Activated CD4-positive, alpha-beta T cell treated with anti-CD3 and anti-CD28 coated beads for 24 hours (primary cell): ENCODE measurements around the gene ANKS1A.

ENCODE experiments used
- DNase-seq, 2 donors: peaks; one replicate each; pipeline ENCODE4 v3.0.0-alpha.2; 2020; ENCODE audit warnings: low read depth in 2 of 2

Gene ANKS1A

DNA sequence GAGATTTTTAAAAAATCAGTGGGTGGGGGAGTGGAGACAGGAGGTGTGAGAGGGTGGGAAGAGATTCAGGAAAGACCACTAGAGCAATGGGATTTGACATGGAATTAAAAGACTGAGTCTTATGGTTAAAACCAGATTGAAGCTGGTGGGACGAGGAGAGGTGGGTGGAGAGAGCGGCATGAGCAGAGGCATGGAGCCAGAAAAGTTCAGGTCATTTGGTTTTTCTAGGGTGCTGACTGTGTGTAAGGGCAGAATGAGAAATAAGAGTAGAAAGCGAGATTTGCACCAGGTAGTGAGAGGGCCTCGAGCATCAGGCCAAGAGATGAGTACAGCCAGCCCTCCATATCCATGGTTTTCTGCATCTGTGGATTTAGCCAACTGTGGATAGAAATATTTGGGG lies 130.8 kb downstream of the ANKS1A start:
- no peak for DNase-seq

DNA sequence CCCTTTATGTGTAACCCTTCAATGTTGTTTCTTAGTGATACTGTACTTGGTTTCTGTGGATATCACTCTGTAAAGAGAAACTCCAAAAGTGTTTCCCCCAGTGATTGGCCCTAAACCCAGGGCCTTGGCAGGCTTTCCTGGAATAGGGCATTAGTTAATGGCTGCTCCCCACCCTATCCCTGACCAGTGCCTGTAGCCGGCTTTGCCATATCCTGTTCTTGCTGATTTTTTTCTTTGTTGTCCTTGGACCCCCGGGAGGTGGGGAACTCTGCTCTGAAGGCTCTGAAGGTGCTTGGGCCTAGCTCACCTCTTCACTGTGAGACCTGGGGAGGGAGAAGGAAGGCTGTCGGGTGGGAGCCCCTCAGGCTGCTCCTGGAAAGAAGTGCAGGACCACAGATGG lies 131.9 kb downstream of the ANKS1A start:
- no peak for DNase-seq

DNA sequence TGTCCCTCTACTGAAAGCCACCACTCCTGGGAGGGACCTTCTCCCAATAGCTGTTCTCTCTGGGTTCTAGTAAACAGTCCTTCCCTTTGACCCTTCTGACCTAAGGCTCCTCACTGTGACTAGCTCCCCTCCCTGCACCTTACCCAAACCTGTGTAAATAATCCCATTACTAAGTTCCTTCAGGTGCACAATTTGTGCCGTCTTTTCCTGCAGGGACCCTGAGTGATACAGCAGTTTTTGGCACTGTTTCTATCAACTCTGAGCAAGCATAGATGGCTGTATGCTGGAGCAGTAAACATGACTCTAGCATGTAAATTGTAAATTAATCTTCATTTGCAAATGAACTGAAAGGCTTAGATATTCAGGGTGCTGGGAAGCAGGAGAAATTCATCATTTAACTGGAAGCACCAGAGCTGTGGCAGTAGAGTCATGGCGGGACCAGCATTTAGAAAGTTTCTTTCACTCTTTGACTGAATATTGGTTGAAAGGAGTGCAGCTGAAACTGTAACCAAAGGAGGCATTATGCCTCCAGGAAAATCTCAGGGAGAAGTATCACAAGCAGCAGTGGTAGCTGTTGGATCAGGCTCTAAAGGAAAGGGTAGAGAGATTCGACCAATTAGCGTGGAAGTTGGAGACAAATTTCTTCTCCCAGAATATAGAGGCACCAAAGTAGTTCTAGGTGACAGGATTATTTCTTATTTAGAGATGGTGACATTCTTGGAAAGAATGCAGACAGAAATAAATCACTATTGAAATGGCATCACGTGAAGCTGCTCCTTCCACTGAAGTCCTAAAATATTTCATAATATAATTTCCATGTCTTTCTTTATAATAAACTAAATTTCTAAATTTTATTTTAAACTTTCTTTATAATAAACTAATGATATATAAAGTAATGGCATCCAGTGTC lies 134.3 kb downstream of the ANKS1A start:
- no peak for DNase-seq

DNA sequence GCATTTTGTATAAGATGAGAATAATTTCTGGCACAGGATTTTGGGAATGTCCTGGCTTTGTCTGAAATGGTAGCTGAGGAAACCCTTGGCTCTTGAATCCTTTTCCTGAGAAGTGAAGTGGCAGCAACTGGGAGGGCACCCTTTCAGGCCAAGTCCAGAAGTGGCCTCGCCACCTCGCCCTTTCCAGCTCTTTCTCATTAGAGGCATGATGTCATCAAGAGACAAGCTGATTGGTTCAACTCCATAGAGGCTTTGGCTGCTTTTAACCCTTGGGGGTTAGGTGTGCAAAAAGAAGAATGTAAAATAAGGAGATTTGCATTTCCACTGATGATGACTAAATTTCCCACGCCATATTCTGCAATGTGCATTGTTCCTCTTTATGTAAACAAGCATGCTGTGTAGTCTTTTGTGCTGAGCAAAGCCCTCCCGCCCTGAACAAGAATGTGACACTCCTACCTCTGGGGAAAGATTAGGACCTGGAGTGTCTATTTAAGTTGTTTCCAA lies 135.5 kb downstream of the ANKS1A start:
- DNase-seq = no peak

DNA sequence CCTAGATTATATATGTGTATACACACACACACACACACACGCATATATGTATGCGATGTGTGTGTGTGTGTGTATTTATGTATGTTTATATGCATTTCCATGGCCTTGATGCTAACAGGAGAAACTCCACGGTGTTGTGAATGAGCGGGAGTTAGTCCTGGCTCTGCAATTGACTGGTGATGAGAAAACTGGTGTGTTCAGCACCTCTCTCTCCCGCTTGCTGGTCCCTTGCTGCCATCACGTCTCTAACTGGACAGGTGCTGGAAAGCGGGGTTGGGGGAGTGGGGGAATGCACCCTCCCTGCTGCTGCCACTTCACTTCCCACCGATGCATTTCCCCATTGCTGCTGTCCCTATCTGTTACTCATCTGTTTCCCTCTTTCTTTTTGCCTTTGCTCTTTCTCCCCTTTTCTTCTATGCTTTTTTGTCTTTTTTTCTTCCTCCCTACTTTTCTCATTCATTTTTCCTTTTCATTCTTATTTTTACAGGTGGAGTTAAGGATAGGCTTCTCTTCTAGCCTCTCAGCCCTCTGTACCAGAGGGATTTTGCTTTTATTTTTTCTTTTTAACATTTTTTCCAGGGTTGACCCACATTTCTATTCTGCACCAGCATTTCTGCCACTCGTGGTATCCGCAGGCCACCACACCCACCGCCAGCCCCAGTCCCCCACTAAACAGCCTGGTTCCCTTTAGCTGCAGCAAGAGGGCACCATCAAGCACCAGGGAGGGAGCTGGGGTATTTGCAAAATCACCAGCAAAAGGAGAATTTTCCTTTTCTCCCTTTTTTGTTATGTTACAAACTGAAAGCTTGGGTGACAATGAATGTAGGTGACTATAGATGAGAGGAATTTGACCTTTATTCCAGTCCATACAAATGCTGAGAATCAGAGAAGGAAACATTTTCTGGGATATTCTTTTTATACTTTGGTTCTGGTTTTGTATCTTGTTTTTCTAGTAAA lies 136.5 kb downstream of the ANKS1A start:
- no peak for DNase-seq

DNA sequence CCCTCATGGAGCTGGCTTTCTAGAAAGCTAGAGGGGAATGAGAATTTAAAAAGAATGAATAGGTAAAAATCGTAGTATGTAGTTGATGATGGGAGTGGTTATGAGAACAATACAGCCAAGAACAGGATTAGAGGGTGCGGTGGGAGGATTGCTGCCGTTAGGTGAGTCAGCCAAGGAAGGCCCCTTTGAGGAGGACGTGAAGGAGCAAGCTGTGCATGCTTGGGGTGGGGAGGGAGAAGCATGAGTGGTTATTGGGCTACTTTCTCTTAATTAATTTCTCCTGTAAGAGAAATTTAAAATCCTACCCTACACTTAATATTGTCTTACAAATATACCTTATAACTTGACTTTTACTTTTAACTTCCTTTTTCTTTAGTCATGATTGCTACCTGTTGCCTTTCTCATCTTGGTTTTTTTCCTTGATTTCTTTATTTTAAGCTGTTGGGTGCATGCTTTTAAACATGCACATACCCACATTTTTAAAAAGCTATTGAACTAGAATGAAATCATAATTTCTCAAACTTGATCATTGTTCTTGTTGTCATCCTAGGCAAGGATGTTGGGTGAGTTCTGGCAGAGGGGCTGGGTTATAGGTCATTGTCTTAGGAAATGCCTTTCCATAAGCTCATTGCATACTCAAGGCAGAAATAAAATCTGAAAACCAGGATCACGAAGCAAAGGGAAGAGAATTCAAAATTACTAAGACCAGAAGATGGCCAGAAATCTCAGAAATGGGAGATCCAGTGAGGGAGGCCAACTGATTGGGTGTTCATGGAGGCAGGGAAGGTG lies 137.6 kb downstream of the ANKS1A start:
- no peak for DNase-seq

DNA sequence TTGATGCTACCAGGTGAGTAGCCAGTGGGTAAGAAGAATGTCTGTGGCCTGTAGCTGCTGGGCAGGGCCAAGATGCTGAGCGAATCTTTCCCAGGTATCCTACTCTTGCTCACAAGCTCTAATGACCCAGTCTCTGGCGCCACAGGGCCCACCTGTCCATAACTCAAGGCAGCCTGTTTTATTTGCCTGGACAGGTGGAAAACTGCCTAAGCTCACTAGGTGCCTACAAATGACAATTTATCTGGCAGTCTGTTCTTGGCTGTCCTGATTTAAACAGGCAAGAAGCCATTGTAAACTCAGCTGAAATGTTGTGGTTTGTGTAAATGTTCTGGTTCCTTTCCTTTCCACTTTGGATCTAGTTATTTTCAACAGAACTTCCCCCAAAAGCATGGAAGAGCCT lies 138.8 kb downstream of the ANKS1A start:
- no peak for DNase-seq

DNA sequence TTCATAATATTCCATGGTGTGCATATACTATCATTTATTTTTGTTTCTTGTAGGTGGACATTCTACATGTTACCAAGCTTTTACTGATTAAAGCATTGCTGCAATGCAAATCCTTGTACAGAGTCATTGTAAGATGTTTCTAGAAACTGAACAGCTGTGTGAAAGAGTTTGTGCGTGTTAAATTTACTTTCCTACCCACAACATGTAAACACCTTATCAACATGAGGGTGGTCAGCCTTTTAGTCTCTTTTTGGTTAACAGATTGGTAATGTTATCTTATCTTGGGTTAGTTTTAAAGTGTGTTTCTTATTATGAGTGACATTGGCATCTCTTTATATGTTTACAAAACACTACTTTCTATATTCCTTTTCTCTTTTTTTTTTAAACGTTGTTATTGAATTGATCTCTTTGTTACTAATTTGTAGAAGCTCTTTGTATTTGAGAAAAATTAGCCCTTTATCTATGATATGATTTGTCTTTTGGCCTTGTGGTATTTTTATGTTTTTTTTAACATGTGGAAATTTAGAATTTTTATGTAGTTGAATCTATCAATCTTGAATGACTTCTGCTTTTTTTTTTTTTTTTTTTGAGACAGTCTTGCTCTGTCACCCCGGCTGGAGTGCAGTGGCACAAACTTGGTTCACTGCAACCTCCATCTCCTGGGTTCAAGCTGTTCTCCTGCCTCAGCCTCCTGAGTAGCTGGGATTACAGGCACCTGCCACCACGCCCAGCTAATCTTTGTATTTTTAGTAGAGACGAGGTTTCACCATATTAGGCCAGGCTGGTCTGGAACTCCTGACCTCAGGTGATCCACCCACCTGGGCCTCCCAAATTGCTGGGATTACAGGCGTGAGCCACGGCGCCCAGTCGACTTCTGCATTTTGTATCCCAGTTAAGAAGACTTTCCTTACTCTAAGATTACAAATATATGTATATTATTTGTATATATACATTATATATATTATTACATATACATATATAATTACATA lies 140.0 kb downstream of the ANKS1A start:
- DNase-seq = no peak

DNA sequence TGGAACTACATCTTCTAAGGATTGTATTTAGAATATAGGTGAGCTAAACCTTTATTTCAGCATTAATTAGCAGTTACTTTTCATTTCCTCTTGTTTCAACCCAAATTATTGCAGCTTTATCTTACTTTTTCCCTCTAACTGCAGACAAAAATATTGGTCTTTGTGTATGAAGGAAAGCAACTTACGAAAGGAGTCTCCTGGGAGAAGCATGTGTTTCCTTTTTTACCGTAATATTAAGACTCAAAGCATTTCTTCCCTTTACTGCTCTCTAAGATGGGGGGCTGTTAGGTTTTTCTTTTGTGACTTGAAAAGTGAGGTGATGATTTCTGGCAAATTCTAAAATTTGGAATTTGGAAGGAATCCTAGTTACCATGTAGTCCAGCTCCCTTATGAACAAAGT lies 141.0 kb downstream of the ANKS1A start:
- DNase-seq = no peak

DNA sequence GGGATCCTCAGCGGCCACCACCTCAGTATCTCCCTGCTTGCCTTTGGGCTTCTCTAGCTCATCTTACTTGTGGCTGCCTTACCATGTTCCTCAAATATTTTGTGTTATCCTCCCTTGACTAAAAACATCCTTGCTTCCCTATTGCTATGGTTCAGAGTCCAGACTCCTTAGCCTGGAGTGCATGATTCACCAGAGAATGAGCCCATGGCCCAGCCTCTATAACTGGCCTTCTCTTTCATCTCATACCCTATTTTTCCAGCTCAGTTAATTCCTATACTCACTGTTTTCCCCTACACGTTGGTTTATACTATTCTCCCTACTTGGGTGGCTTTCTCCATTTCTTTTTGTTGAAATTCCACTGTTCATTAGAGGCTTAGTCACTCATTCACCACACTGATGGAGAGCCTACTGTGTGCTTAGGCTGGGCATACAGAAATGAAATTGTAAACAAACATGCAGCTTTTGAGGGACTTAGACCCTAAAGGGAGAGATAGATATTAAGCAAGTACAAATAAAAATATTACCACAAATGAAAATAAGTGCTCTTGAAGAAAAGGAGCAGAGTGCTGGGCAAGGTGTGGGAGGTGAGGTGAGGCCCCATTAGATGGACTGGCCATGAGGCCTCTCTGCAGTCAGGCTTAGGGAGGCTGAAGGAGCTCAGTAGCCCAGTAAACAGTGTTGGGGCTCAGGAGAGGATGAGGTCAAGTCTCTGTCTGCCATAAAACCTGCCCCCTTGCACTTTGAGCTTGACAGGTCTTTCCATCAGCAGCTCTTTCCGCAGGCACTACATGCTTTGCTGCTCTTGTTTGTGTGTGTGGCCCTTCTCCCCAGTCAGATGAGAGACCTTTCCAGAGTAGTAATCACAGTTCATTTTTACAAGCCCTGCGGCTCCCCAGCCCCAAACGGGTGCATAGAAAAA lies 142.8 kb downstream of the ANKS1A start:
- DNase-seq = no peak

DNA sequence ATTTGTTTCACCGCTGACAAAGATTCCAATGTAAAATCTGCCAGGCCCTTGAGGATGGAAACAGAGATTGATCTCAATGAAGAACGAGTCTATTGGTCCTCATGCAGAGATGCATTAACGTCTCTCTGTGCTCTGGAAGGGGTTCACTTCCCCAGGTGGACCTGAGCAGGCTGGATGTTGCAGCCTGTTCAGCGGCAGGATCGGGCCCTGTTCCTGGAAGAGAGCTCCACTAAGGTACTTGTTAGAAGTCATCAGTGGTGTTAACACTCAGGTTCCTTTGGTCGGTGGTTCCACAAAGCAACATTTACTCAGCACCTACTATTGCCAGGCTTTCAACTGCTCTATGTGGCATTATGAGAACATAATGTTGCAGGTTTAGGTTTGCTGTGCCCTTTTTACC lies 144.6 kb downstream of the ANKS1A start:
- DNase-seq = no peak

DNA sequence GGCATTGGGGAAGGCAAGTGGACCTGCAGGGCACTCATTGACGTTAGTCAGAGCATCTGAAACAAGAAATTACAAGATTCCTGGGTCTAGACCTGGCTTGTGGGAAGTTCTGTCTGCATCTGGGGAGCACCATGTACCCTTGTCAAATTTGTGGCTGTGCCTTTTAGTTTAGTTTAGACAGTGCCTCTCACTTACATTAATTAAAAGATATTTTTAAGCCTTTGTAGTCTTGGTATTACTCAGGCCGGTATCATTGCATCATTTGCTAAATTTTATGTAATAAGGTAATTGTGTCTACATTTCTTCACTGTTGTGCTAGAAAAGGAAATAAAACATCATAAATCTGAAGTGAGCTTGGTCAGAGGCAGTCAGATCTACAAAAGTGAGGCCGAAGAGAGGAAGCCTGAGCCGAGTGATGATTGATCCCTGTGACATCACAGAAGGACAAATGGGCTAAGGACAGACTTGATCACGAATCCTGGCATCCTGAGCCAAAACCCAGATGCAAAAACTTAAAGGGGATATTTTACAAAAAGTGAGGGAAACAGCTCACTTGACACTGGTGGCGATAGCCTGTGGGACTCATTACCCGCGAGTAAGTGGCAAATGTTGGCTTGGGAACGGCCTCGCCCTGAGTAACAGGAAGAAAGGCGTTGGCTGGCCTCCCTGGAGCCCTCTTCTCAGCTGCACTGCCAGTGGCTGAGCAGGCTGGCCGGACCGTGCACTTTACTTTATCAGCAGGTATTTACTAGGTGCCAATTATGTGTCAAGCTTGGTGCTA lies 145.5 kb downstream of the ANKS1A start:
- DNase-seq = no peak

DNA sequence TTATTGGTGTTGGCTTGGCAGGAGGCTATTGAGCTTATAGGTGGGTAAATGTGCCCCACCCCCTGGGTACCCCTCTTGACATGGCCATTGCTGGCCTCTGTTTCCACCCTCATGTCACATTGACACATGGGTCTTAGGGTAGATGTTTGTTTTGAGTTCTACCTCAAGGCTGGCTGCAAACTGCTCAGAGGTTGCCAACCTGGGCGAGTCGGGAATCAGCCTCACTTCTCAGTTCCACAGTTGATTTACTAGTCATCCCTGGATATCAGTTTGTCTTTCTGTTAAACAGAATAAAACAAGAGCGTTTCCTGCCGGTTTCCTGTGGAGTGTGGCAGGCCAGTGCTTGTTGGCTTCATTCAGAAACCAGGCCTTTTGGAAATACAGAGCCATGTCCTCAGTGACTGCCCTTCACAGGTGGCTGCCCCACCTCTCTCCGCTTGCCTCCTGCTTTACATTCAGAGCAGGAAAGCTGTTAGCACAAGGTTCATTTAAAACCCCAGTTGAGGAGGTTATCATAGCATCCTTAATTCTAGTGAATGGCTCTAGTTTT lies 146.5 kb downstream of the ANKS1A start:
- DNase-seq = no peak

DNA sequence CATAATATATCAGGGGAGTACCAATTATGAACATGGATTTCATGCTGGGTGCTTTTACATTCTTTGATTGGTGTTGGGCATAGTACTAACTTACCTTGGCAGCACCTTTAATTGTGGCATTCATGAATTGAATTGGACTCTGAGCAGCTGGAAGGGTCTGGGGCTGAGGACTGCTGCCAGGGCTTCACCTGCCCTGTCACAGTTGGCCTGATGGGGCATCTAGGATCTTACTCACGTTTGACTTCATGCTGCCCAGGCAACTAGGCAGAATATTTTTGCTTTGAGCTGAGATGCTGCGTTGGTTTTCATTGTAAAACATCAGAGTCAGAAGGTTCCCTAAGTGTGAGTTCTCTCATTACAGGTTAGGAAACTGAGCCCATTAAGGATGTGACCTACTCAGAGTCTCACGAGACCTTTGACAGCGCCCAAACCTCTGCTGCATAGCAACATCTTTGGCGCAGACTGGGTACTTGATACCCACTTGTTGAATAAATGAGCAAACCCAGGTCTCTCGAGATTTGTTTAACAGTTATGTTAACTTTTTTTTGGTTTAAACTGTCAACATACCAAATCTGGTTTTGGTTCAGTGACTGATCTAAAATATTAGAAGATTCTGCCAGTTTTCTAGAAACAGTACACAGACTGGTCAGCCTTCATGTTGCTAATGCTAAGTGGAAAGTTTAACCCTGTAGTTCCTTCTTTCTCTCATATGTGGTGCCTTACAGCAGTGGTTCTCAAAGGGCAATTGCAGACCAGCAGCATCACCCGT lies 147.2 kb downstream of the ANKS1A start:
- DNase-seq = no peak

DNA sequence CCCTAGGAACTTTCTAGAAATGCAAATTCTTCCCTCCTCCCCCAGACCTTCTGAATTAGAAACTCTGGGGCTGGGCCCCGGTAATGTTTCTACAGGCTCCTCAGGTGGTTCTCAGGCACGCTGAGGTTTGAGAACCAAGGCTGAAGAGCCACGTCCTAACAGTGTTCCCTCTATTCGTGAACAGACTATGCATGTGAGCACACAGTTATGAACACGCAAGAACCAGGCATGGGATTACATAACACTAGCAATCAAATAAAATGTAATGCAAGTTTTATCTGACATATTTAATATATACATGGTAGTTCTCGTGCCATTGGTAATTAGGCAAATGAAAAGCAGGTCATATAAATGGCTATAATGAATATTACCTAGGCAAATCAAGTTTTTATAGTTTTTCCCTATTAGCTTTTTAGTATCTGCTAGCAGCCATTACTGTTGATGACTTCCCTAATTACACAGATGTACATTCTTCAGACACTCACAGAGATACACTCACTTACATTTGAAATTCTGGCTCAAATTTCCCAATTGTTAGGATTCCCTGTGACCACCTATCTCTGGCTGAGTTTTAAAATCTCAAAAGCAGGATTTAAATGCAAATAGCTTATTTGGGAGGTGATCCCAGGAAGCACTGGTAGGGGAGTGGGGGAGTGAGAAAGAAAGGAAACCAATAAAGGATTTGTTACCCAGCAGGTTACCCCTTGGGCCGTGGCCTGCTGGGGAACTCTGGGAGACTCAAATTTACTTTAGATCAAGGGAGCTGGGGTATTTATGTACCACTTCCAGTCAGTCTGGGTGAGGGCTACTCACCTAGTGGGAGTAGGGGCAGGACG lies 148.0 kb downstream of the ANKS1A start:
- no peak for DNase-seq

DNA sequence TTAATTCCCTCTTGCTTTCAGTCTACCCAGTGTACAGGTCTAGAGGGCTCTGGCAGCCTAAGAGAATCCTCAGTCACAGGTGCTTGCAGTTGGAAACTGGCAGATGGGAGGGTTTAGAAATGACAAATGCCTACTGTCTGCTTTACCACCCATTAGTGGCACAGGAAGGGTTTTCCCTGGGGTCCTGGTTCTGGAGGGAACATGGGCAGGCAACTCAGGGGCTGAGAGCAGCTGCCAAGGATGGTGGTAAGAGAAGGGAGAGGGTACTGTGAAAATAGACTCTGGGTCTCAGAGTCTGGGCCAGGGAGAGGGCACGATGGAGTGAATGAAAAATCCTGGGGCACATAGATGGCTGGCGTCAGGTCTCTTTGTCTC lies 148.6 kb downstream of the ANKS1A start:
- no peak for DNase-seq

DNA sequence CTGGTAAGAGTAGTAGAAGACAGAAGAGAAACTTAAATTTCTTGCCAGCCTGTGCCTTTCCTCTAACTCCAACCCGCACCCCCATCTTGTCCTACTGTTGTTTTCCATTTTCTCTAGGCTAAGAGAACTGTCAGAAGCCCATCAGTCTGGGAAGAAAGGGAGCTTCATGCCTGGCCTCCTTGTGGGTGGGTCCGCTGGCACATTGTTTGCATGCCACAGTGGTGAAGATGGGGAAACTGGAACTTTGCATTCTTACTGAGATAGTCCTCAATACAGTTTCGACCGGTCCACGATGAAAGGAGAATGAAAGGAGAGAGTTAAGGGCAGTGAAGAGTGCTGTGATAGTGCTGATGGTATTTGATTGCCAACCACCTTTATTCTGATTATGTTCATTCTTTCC lies 149.0 kb downstream of the ANKS1A start:
- DNase-seq = no peak
